OCI-LY3 (cell line): ENCODE results near the gene PIK3CD.

Source experiments
- H2AFZ ChIP-seq: fragments of 200-600, 300-600 bp; shearing (Covaris generic); 2 replicates; pipeline ENCODE4 v1.6.0; 2014; ENCODE audit warnings: antibody characterized with exemption, low read depth, low read length
- H3K27ac ChIP-seq: fragments of 200-600, 300-600 bp; sonication (generic); 2 replicates; pipeline ENCODE4 v1.5.1; 2014; ENCODE audit warnings: mild to moderate bottlenecking, low read length, moderate library complexity, mixed read lengths
- H3K27me3 ChIP-seq: fragments of 200-600, 300-600 bp; sonication (generic); 2 replicates; pipeline ENCODE4 v1.6.1; 2014; ENCODE audit warnings: low read depth, low read length, mixed read lengths
- H3K36me3 ChIP-seq: fragments of 200-600, 300-600 bp; sonication (generic); replicated peaks from 2 replicates; pipeline ENCODE3; 2014; ENCODE audit warnings: low read depth, low read length, mixed read lengths
- H3K4me1 ChIP-seq: fragments of 300-600, 200-600 bp; sonication (generic); 2 replicates; pipeline ENCODE4 v1.6.1; 2014; ENCODE audit warnings: low read length, mixed read lengths
- H3K4me2 ChIP-seq: fragments of 200-600, 300-600 bp; sonication (generic); 2 replicates; pipeline ENCODE4 v1.6.1; 2014; ENCODE audit warnings: low read length, mixed read lengths
- H3K4me3 ChIP-seq: fragments of 300-600, 200-600 bp; sonication (generic); 2 replicates; pipeline ENCODE4 v1.5.1; 2014; ENCODE audit warnings: antibody characterized with exemption, mild to moderate bottlenecking, low read length, moderate library complexity
- H3K79me2 ChIP-seq: fragments of 300-600, 200-600 bp; shearing (Covaris generic); 2 replicates; pipeline ENCODE4 v1.6.1; 2014; ENCODE audit warnings: mild to moderate bottlenecking, low read length, mixed read lengths
- H3K9ac ChIP-seq: fragments of 300-600, 200-600 bp; shearing (Covaris generic); 2 replicates; pipeline ENCODE4 v1.6.0; 2014; ENCODE audit warnings: mild to moderate bottlenecking, low read length, moderate library complexity
- H3K9me3 ChIP-seq: fragments of 200-600, 300-600 bp; shearing (Covaris generic); 2 replicates; pipeline ENCODE4 v1.6.1; 2014; ENCODE audit warnings: low read length, mixed read lengths; ENCODE audit not compliant: insufficient read depth
- H4K20me1 ChIP-seq: fragments of 200-600, 300-600 bp; sonication (generic); 2 replicates; pipeline ENCODE4 v1.6.1; 2016; ENCODE audit warnings: low read length, mixed read lengths; ENCODE audit not compliant: insufficient read depth
- EZH2phosphoT487 ChIP-seq: fragments of 200-600 bp; shearing (Covaris generic); IDR thresholded peaks from 2 replicates; pipeline ENCODE4 v1.6.1; 2018; ENCODE audit warnings: antibody characterized with exemption, mixed run types, low read depth
- TF ChIP-seq, protein P1 (sequence below): fragments of 200-600, 300-600 bp; sonication (generic); IDR thresholded peaks from 2 replicates; pipeline ENCODE4 v1.5.1; 2014; ENCODE audit warnings: antibody characterized with exemption, low read length, low read depth

PIK3CD gene

DNA sequence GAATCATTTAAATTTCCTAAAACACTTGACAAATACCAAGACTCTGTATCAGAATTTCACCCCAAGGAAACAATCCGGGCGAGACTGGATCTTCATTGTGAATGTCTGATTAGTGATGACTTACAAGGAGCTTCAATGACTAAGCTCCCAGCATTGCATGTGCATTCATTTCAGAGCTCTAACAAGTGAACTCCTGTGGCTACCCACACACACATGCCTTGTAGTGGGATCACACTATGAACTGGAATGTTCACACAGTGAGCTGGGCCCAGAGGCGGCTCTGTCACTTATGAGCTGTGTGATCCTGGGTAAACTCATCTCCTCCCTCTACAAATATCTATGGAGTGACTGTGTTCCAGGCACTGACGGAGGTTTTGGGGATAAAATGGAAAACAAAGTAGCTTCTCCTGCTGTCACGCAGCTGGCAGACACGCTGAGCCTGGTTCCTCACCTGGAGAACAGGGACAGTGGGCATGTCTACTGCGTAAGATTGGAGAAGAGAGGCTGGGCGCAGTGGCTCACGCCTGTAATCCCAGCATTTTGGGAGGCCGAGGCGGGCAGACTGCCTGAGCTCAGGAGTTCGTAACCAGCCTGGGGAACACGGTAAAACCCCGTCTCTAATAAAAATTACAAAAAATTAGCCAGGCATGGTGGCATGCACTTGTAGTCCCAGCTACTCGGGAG is 115.4 kb downstream of the PIK3CD start:
- no peaks in the 10 kb centered on the region for H3K36me3 ChIP-seq
- no peak for TF ChIP-seq EZH2phosphoT487
- TF ChIP-seq, protein P1, sequence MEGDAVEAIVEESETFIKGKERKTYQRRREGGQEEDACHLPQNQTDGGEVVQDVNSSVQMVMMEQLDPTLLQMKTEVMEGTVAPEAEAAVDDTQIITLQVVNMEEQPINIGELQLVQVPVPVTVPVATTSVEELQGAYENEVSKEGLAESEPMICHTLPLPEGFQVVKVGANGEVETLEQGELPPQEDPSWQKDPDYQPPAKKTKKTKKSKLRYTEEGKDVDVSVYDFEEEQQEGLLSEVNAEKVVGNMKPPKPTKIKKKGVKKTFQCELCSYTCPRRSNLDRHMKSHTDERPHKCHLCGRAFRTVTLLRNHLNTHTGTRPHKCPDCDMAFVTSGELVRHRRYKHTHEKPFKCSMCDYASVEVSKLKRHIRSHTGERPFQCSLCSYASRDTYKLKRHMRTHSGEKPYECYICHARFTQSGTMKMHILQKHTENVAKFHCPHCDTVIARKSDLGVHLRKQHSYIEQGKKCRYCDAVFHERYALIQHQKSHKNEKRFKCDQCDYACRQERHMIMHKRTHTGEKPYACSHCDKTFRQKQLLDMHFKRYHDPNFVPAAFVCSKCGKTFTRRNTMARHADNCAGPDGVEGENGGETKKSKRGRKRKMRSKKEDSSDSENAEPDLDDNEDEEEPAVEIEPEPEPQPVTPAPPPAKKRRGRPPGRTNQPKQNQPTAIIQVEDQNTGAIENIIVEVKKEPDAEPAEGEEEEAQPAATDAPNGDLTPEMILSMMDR: no peak
- no peak overlapping the region for H2AFZ ChIP-seq
- H3K27me3 ChIP-seq: no peaks in the 10 kb centered on the region
- no peak overlapping the region for H3K27ac ChIP-seq
- H3K4me1 ChIP-seq: no peaks in the 10 kb centered on the region
- no peaks in the 10 kb centered on the region for H3K9me3 ChIP-seq
- H3K79me2 ChIP-seq: peaks cover 23% of the 10 kb centered on the region
- no peak overlapping the region for H3K4me3 ChIP-seq
- H3K4me2 ChIP-seq: no peak overlapping the region
- peaks cover 7% of the 10 kb centered on the region; the same call in 1 of the 2 replicates for H4K20me1 ChIP-seq
- no peak overlapping the region for H3K9ac ChIP-seq

GRCh38 chr1:9767964-9768668 is 116.6 kb downstream of the PIK3CD start:
- Histone ChIP-seq H3K27me3 (no peaks in the 10 kb centered on the region), H3K4me3 (no peak overlapping the region), H4K20me1 (peaks cover 7% of the 10 kb centered on the region; the same call in 1 of the 2 replicates), H3K36me3 (no peaks in the 10 kb centered on the region), H3K9ac (no peak overlapping the region), H3K4me1 (no peaks in the 10 kb centered on the region), H3K9me3 (no peaks in the 10 kb centered on the region), H3K4me2 (no peak overlapping the region), H3K27ac (no peak overlapping the region), H3K79me2 (peaks cover 23% of the 10 kb centered on the region), H2AFZ (no peak overlapping the region)
- TF ChIP-seq, protein P1: no peak
- no peak for TF ChIP-seq EZH2phosphoT487

DNA sequence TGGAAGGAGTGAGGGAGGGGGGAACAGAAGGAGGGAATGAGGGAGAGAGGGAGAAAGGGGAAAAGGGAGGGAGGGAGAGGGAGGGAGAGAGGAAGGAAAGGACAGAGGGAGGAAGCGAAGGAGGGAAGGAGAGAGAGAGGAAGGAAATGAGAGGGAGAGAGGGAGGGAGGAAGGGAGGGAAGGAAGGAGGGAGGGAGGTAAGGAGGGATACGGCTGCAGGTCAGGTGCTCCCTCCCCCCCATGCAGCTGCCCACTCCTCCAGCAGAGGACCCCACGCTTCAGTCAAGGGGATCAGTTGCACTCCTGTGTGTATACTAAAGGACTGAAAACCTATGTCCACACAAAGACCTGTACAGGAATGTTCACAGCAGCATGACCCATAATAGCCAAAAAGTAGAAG is 117.5 kb downstream of the PIK3CD start:
- H3K4me1 ChIP-seq: no peaks in the 10 kb centered on the region
- no peak overlapping the region for H3K9ac ChIP-seq
- H3K27me3 ChIP-seq: no peaks in the 10 kb centered on the region
- peaks cover 17% of the 10 kb centered on the region for H3K79me2 ChIP-seq
- H2AFZ ChIP-seq: no peak overlapping the region
- no peak overlapping the region for H3K4me3 ChIP-seq
- no peaks in the 10 kb centered on the region for H3K36me3 ChIP-seq
- no peaks in the 10 kb centered on the region for H3K9me3 ChIP-seq
- peaks cover 7% of the 10 kb centered on the region; the same call in 1 of the 2 replicates for H4K20me1 ChIP-seq
- H3K4me2 ChIP-seq: no peak overlapping the region
- H3K27ac ChIP-seq: no peak overlapping the region
- TF ChIP-seq, protein P1: no peak
- no peak for TF ChIP-seq EZH2phosphoT487

- peaks cover 9% of the 10 kb centered on the region for H4K20me1 ChIP-seq
Measured at GRCh38 chr1:9770298-9770697, 118.8 kb downstream of the PIK3CD start.

More at GRCh38 chr1:9770298-9770697, 118.8 kb downstream of the PIK3CD start:
- Histone ChIP-seq H2AFZ (no peak overlapping the region), H3K4me1 (no peaks in the 10 kb centered on the region), H3K27me3 (no peaks in the 10 kb centered on the region), H3K79me2 (peaks cover 22% of the 10 kb centered on the region), H3K9me3 (no peaks in the 10 kb centered on the region), H3K27ac (no peak overlapping the region), H3K4me3 (no peak overlapping the region), H3K36me3 (no peaks in the 10 kb centered on the region), H3K9ac (no peak overlapping the region), H3K4me2 (no peak overlapping the region)
- TF ChIP-seq, protein P1: no peak
- no peak for TF ChIP-seq EZH2phosphoT487
